Fibroblast of mammary gland (primary cell): ENCODE measurements around the gene IQCK.
A peak's percentile ranks its signal among the peaks of the same experiment; 100 is the strongest.

ENCODE experiments used
- DNase-seq: peaks from one replicate; pipeline ENCODE4 v3.0.0-alpha.2; 2010; ENCODE audit warnings: low read depth
- H3K4me3 ChIP-seq: 2 replicates; pipeline ENCODE4 v1.5.1; 2011; ENCODE audit warnings: low read depth, mild to moderate bottlenecking, low read length, moderate library complexity; ENCODE audit not compliant: control insufficient read depth
- CTCF ChIP-seq: conservative IDR thresholded peaks from 2 replicates; pipeline ENCODE4 v1.5.1; 2011; ENCODE audit warnings: low read depth, low read length, inconsistent platforms; ENCODE audit not compliant: control insufficient read depth, insufficient read depth

IQCK gene

GRCh38 chr16:19837331-19837980, 119.4 kb downstream of the IQCK start:
- DNase-seq = no peak
- H3K4me3 ChIP-seq = no peak overlapping the region
- TF ChIP-seq CTCF = no peak

- no peak for DNase-seq
- no peak for TF ChIP-seq CTCF
- no peak overlapping the region for H3K4me3 ChIP-seq
Observed at GRCh38 chr16:19837984-19838707, 120.1 kb downstream of the IQCK start.

GRCh38 chr16:19840524-19841110, 122.5 kb downstream of the IQCK start:
- no peak for DNase-seq
- no peak for TF ChIP-seq CTCF
- H3K4me3 ChIP-seq = no peak overlapping the region

GRCh38 chr16:19841184-19841583, 123.1 kb downstream of the IQCK start:
- no peak for TF ChIP-seq CTCF
- no peak overlapping the region for H3K4me3 ChIP-seq
- DNase-seq = no peak

- no peak overlapping the region for H3K4me3 ChIP-seq
- no peak for DNase-seq
- no peak for TF ChIP-seq CTCF
Observed at GRCh38 chr16:19842426-19843157, 124.5 kb downstream of the IQCK start.

- TF ChIP-seq CTCF = no peak
- no peak overlapping the region for H3K4me3 ChIP-seq
- peak; percentile 23 for DNase-seq
Observed at GRCh38 chr16:19843371-19843770, 125.3 kb downstream of the IQCK start.
